HepG2 (cell line): ENCODE data around the gene MIGA2. TPM values are rescaled to one million over a fixed set of nuclear protein-coding genes. Genes with fewer than 3 reads are reported as not detected.

ENCODE experiments used
- ATAC-seq: fragments of 200-7000 bp; cut with Tn5 transposase; 3 replicates; pipeline ENCODE4 v1.9.1; 2020; ENCODE audit warnings: mild to moderate bottlenecking, moderate library complexity
- BruUV-seq: library from RNA; stranded (reverse); fragments of 400-500 nt; replicated peaks from 2 replicates; lab custom pipeline; 2021; lab: Mats Ljungman, UMichigan
- CTCF ChIA-PET: fragments of 300-600 bp; formaldehyde crosslinking; extraction: SDS; loops from one replicate; lab custom pipeline; 2021; ENCODE audit warnings: low total read pairs, inconsistent platforms, low intra/inter-chr PET ratio; lab: Yijun Ruan, JAX
- POLR2A ChIA-PET: fragments of 350-600 bp; sonication (Branson Sonifier 250); formaldehyde crosslinking; loops from one replicate; lab custom pipeline; 2020; ENCODE audit warnings: antibody characterized with exemption, inconsistent platforms; lab: Yijun Ruan, JAX
- DNase-seq: peaks from one replicate; pipeline ENCODE4 v3.0.0-alpha.2; 2015; ENCODE audit warnings: low spot score
- FAIRE-seq: peaks from 3 replicates; lab custom pipeline; 2011; peaks lifted over from hg19 to GRCh38; lab: Jason Lieb, UNC
- H2AFZ ChIP-seq: one replicate; pipeline ENCODE4 v1.6.1; 2011; ENCODE audit warnings: low read length, inconsistent platforms
- H3K27ac ChIP-seq: fragments of 300-600 bp; 3 replicates; pipeline ENCODE4 v1.8.0; 2011; ENCODE audit warnings: mixed run types, mild to moderate bottlenecking, mixed read lengths, low read length, inconsistent platforms; ENCODE audit not compliant: insufficient read depth; ENCODE audit errors: extremely low read length
- H3K27me3 ChIP-seq, 2 experiments: fragments of 200-600 bp in 1 of 2; 2 replicates in 1 of 2; 3 replicates in 1 of 2; pipeline versions ENCODE4 v1.6.0 to v1.8.0; 2011; ENCODE audit warnings: low read length in 2 of 2, mild to moderate bottlenecking in 2 of 2, moderate library complexity in 2 of 2, inconsistent platforms in 1 of 2; ENCODE audit not compliant: insufficient read depth in 2 of 2, control insufficient read depth in 1 of 2
- H3K36me3 ChIP-seq, 2 experiments: fragments of 200-600 bp in 1 of 2; replicated peaks in 1 of 2; 2 replicates in 1 of 2; 3 replicates in 1 of 2; pipeline versions ENCODE4 v1.5.1 to v1.8.0; 2011; ENCODE audit warnings: low read length in 2 of 2, inconsistent platforms in 1 of 2; ENCODE audit not compliant: insufficient read depth in 2 of 2, control insufficient read depth in 1 of 2
- H3K4me1 ChIP-seq: 2 replicates; pipeline ENCODE4 v1.5.1; 2012; ENCODE audit warnings: low read length, inconsistent platforms; ENCODE audit not compliant: insufficient read depth
- H3K4me2 ChIP-seq: 2 replicates; pipeline ENCODE4 v1.6.0; 2011; ENCODE audit warnings: low read depth, low read length, inconsistent platforms
- H3K4me3 ChIP-seq, 3 experiments: fragments of 200-600 bp in 1 of 3; sonication (generic), shearing (Covaris generic) in 1 of 3; replicated peaks in 1 of 3; 2 replicates each; pipeline ENCODE4 v1.5.1; 2011 to 2016; ENCODE audit warnings: low read length in 3 of 3, inconsistent platforms in 2 of 3, low read depth in 2 of 3, mild to moderate bottlenecking in 2 of 3, control low read depth in 1 of 3, mixed read lengths in 1 of 3; ENCODE audit not compliant: insufficient read depth in 1 of 3
- H3K79me2 ChIP-seq: one replicate; pipeline ENCODE4 v1.6.1; 2011; ENCODE audit warnings: low read length, inconsistent platforms; ENCODE audit not compliant: insufficient read depth
- H3K9ac ChIP-seq: 2 replicates; pipeline ENCODE4 v1.6.0; 2011; ENCODE audit warnings: mild to moderate bottlenecking, low read depth, low read length, inconsistent platforms; ENCODE audit not compliant: insufficient read depth
- H3K9me3 ChIP-seq: 2 replicates; pipeline ENCODE4 v1.5.1; 2012; ENCODE audit warnings: mild to moderate bottlenecking, low read length
- H4K20me1 ChIP-seq: 2 replicates; pipeline ENCODE4 v1.6.0; 2011; ENCODE audit warnings: inconsistent platforms, mild to moderate bottlenecking, low read length, moderate library complexity; ENCODE audit not compliant: insufficient read depth
- AGO2 ChIP-seq: fragments of 200-400 bp; formaldehyde crosslinking; optimal IDR thresholded peaks from 2 replicates; pipeline ENCODE3; 2017; ENCODE audit warnings: mild to moderate bottlenecking, low read depth, low read length, moderate library complexity
- AKAP8 ChIP-seq: sonication (generic); formaldehyde crosslinking; IDR thresholded peaks from 2 replicates; pipeline ENCODE4 v1.5.1; 2020; ENCODE audit warnings: mild to moderate bottlenecking, missing genetic modification reagents
- BCL3 ChIP-seq: sonication (generic); formaldehyde crosslinking; IDR thresholded peaks from 2 replicates; pipeline ENCODE4 v1.5.1; 2020; ENCODE audit warnings: mild to moderate bottlenecking, missing genetic modification reagents, moderate library complexity
- ERF ChIP-seq: IDR thresholded peaks from 2 replicates; pipeline ENCODE4 v1.6.1; 2018; ENCODE audit warnings: missing biosample characterization, missing genetic modification reagents
- HOXA3 ChIP-seq: sonication (generic); formaldehyde crosslinking; IDR thresholded peaks from 2 replicates; pipeline ENCODE4 v1.5.0; 2020; ENCODE audit warnings: missing genetic modification reagents
- NR2F2 ChIP-seq: IDR thresholded peaks from 2 replicates; pipeline ENCODE4 v1.6.1; 2012; ENCODE audit warnings: low read depth, inconsistent platforms, borderline replicate concordance
- NRL ChIP-seq: sonication (generic); formaldehyde crosslinking; IDR thresholded peaks from 2 replicates; pipeline ENCODE4 v1.5.0; 2020; ENCODE audit warnings: missing genetic modification reagents, mild to moderate bottlenecking, moderate library complexity, borderline replicate concordance
- POLR2A ChIP-seq, 2 experiments: IDR thresholded peaks; 2 replicates each; pipeline ENCODE4 v1.6.1; 2011; ENCODE audit warnings: low read depth in 2 of 2, low read length in 2 of 2, mild to moderate bottlenecking in 1 of 2, moderate library complexity in 1 of 2; ENCODE audit not compliant: insufficient read depth in 1 of 2
- RBAK ChIP-seq: sonication (generic); formaldehyde crosslinking; IDR thresholded peaks from 2 replicates; pipeline ENCODE4 v1.5.1; 2020; ENCODE audit warnings: mild to moderate bottlenecking, missing genetic modification reagents
- SIX4 ChIP-seq: sonication (generic); formaldehyde crosslinking; IDR thresholded peaks from 2 replicates; pipeline ENCODE4 v1.4.0; 2020; ENCODE audit warnings: missing genetic modification reagents
- SRSF1 ChIP-seq: fragments of 200-400 bp; formaldehyde crosslinking; optimal IDR thresholded peaks from 2 replicates; pipeline ENCODE3; 2017; ENCODE audit warnings: mild to moderate bottlenecking, low read depth, low read length, moderate library complexity
- TERF1 ChIP-seq: sonication (generic); formaldehyde crosslinking; IDR thresholded peaks from 2 replicates; pipeline ENCODE4 v1.8.0; 2022; ENCODE audit warnings: mild to moderate bottlenecking, missing genetic modification reagents, moderate library complexity
- TP53 ChIP-seq: sonication (generic); formaldehyde crosslinking; conservative IDR thresholded peaks from 2 replicates; pipeline ENCODE4 v1.4.0; 2020; ENCODE audit warnings: missing genetic modification reagents
- ZMAT3 ChIP-seq: sonication (generic); formaldehyde crosslinking; conservative IDR thresholded peaks from 2 replicates; pipeline ENCODE4 v1.7.0; 2021; ENCODE audit warnings: missing genetic modification reagents
- ZNF317 ChIP-seq: sonication (generic); formaldehyde crosslinking; IDR thresholded peaks from 2 replicates; pipeline ENCODE4 v1.5.0; 2020; ENCODE audit warnings: mild to moderate bottlenecking, missing genetic modification reagents
- ZNF33A ChIP-seq: sonication (generic); formaldehyde crosslinking; IDR thresholded peaks from 2 replicates; pipeline ENCODE4 v1.5.1; 2020; ENCODE audit warnings: missing genetic modification reagents, mild to moderate bottlenecking, moderate library complexity, borderline replicate concordance
- ZNF550 ChIP-seq: sonication (generic); formaldehyde crosslinking; IDR thresholded peaks from 2 replicates; pipeline ENCODE4 v1.4.0; 2020; ENCODE audit warnings: mild to moderate bottlenecking, missing genetic modification reagents, borderline replicate concordance
- ZNF567 ChIP-seq: sonication (generic); formaldehyde crosslinking; IDR thresholded peaks from 2 replicates; pipeline ENCODE4 v1.8.1; 2023; ENCODE audit warnings: mild to moderate bottlenecking, missing genetic modification reagents, borderline replicate concordance
- ZNF574 ChIP-seq: sonication (generic); formaldehyde crosslinking; IDR thresholded peaks from 2 replicates; pipeline ENCODE4 v1.4.0; 2020; ENCODE audit warnings: missing genetic modification reagents
- ZNF652 ChIP-seq: IDR thresholded peaks from 2 replicates; pipeline ENCODE4 v1.6.1; 2016; ENCODE audit warnings: low read depth, borderline replicate concordance
- ZNF768 ChIP-seq: sonication (generic); formaldehyde crosslinking; IDR thresholded peaks from 2 replicates; pipeline ENCODE4 v1.4.0; 2020; ENCODE audit warnings: missing genetic modification reagents
- WGBS: methylation state at CpG from one replicate; pipeline ENCODE4 v1.1.6; 2017; ENCODE audit warnings: low lambda C conversion rate; 5-methylcytosine and 5-hydroxymethylcytosine counted together
- in situ Hi-C: cut with HindIII; loops from 2 replicates; pipeline ENCODE4 v1.10.0; 2017; ENCODE audit warnings: low pct_unique_long_range_greater_than_20kb; ENCODE audit not compliant: extremely low pct_ligation_motif_present
- intact Hi-C: fragments of 100-400 bp; cut with micrococcal nuclease; formaldehyde crosslinking; loops from one replicate; pipeline ENCODE4 v1.10.0; 2022; ENCODE audit not compliant: unreplicated experiment
- polyA plus RNA-seq, 8 experiments: library from polyadenylated mRNA; depleted of rRNA in 3 of 8; stranded (reverse) in 7 of 8; unstranded in 1 of 8; fragments of >200 nt; fragmentation: Illumina TruSeq in 4 of 8; extraction: Trizol in 4 of 8; gene quantifications; 2 replicates each; pipeline versions ENCODE4 v1.2.1 to v1.2.3, GENCODE V29; 2011 to 2016; ENCODE audit warnings: low read depth in 4 of 8, missing spikeins in 1 of 8, mixed read lengths in 1 of 8; ENCODE audit not compliant: insufficient read depth in 1 of 8
- total RNA-seq, 5 experiments: library from RNA; depleted of rRNA; stranded (reverse); fragments of >200 nt; fragmentation: Illumina TruSeq; extraction: Trizol; gene quantifications; 2 replicates each; pipeline ENCODE4 v1.2.3, GENCODE V29; 2016; ENCODE audit warnings: low read depth in 1 of 5

The MIGA2 gene
- total and polyA plus RNA-seq, 2 of the 13 experiments (the other 11 are each of a cell fraction or from before 2014, with no cell fraction given), result 10.8 to 17.1 TPM

- FAIRE-seq (no peak), ATAC-seq (peak; percentile 25), DNase-seq (no peak)
- Histone ChIP-seq H3K9me3 (no peaks in the 10 kb centered on the region), H3K9ac (no peak overlapping the region), H3K27me3 (no peaks in the 10 kb centered on the region), H3K79me2 (no peaks in the 10 kb centered on the region), H3K4me1 (peaks cover 9% of the 10 kb centered on the region), H3K27ac (no peak overlapping the region), H4K20me1 (no peaks in the 10 kb centered on the region), H2AFZ (no peak overlapping the region), H3K4me3 (no peak overlapping the region), H3K4me2 (no peak overlapping the region), H3K36me3 (peaks cover 3 to 15% of the 10 kb centered on the region in 2 experiments; a peak in 4 of 5 replicates)
- in situ Hi-C loops, result no loop called here
- 76% methylated on average over 16 of the region's 20 CpGs for WGBS
- intact Hi-C loops, result no loop called here
- ChIA-PET POLR2A (interaction anchor here (1.2 to 2.3 kb wide), 3 partner anchors 9 to 13 kb away, joined by 3 to 11 read pairs (median 4); partner anchors contain the start of gene DOLPP1), CTCF (no interaction called here)
- BruUV-seq, result no TSS peak
- TF ChIP-seq RBAK (CRISPR knock-in tag) (no peak), TP53 (CRISPR knock-in tag) (no peak), ZMAT3 (CRISPR knock-in tag) (no peak), SIX4 (CRISPR knock-in tag) (no peak), ZNF317 (CRISPR knock-in tag) (no peak), TERF1 (no peak), ZNF567 (CRISPR knock-in tag) (no peak), ZNF33A (CRISPR knock-in tag) (no peak), ZNF768 (CRISPR knock-in tag) (no peak), NR2F2 (no peak), ZNF574 (no peak), AGO2 (peak; percentile 20), NRL (CRISPR knock-in tag) (no peak), ZNF550 (CRISPR knock-in tag) (no peak), SRSF1 (no peak), ZNF652 (no peak), AKAP8 (0 out of 2 replicates have a peak, but pooled peaks have one; percentile 52), POLR2A (IDR thresholded peaks at IDR 0.05; ENCODE audit: insufficient read depth in 1 of 2, low read depth in 2 of 2, low read length in 2 of 2) (0 out of 4 replicates have a peak, but pooled peaks of 1 of the 2 experiments have one; percentile 16), ERF (no peak), HOXA3 (CRISPR knock-in tag) (no peak), BCL3 (CRISPR knock-in tag) (no peak)
These were observed 57.4 kb downstream of the MIGA2 start for GRCh38 chr9:129093602-129094386.
